MM.1S (cell line): ENCODE measurements around the gene DNAJC3.

Experiments
- DNase-seq: peaks from one replicate; pipeline ENCODE4 v3.0.0-alpha.2; 2015
- H2AFZ ChIP-seq: fragments of 300-600 bp; sonication (generic); 2 replicates; pipeline ENCODE4 v1.6.0; 2016; ENCODE audit warnings: antibody characterized with exemption, low read length
- H3F3A ChIP-seq: fragments of 300-600 bp; sonication (generic); 2 replicates; pipeline ENCODE4 v1.6.1; 2016; ENCODE audit warnings: mild to moderate bottlenecking, antibody characterized with exemption, low read length, moderate library complexity, mixed read lengths; ENCODE audit not compliant: insufficient read depth
- H3K27ac ChIP-seq: fragments of 300-600 bp; sonication (generic); 2 replicates; pipeline ENCODE4 v1.5.1; 2016; ENCODE audit warnings: mild to moderate bottlenecking, low read length
- H3K27me3 ChIP-seq: fragments of 300-600 bp; sonication (generic); replicated peaks from 2 replicates; pipeline ENCODE4 v1.6.0; 2016; ENCODE audit warnings: low read length; ENCODE audit not compliant: insufficient read depth
- H3K36me3 ChIP-seq: fragments of 300-600 bp; sonication (generic); replicated peaks from 2 replicates; pipeline ENCODE4 v1.6.1; 2016; ENCODE audit warnings: mild to moderate bottlenecking, low read length, mixed read lengths; ENCODE audit not compliant: insufficient read depth
- H3K4me1 ChIP-seq: fragments of 300-600 bp; sonication (generic); 2 replicates; pipeline ENCODE4 v1.6.1; 2016; ENCODE audit warnings: low read length, mixed read lengths
- H3K4me2 ChIP-seq: fragments of 300-600 bp; sonication (generic); 2 replicates; pipeline ENCODE4 v1.6.0; 2016; ENCODE audit warnings: low read depth, low read length
- H3K4me3 ChIP-seq: fragments of 300-600 bp; sonication (generic); 2 replicates; pipeline ENCODE4 v1.5.1; 2016; ENCODE audit warnings: low read length, mixed read lengths
- H3K79me2 ChIP-seq: fragments of 300-600 bp; sonication (generic); 2 replicates; pipeline ENCODE4 v1.6.1; 2016; ENCODE audit warnings: mixed run types, low read length, mixed read lengths
- H3K9ac ChIP-seq: fragments of 300-600 bp; sonication (generic); 2 replicates; pipeline ENCODE4 v1.6.1; 2016; ENCODE audit warnings: low read length, mixed read lengths
- H3K9me2 ChIP-seq: fragments of 300-600 bp; sonication (generic); replicated peaks from 2 replicates; pipeline ENCODE4 v1.6.1; 2016; ENCODE audit warnings: mild to moderate bottlenecking, low read length, mixed read lengths; ENCODE audit not compliant: insufficient read depth
- H3K9me3 ChIP-seq: fragments of 300-600 bp; sonication (generic); replicated peaks from 2 replicates; pipeline ENCODE4 v1.6.1; 2016; ENCODE audit warnings: mild to moderate bottlenecking, low read length, mixed read lengths; ENCODE audit not compliant: insufficient read depth
- H4K20me1 ChIP-seq: fragments of 300-600 bp; sonication (generic); 2 replicates; pipeline ENCODE4 v1.6.1; 2016; ENCODE audit warnings: mild to moderate bottlenecking, low read length, moderate library complexity, mixed read lengths; ENCODE audit not compliant: insufficient read depth
- EZH2 ChIP-seq: fragments of 300-600 bp; sonication (generic); optimal IDR thresholded peaks from 2 replicates; pipeline ENCODE3; 2017; ENCODE audit warnings: low read depth, mild to moderate bottlenecking, antibody characterized with exemption, low read length, mixed read lengths
- EZH2phosphoT487 ChIP-seq: fragments of 300-600 bp; sonication (generic); IDR thresholded peaks from 2 replicates; pipeline ENCODE4 v1.6.1; 2018; ENCODE audit warnings: antibody characterized with exemption, low read length
- TF ChIP-seq, protein P1 (sequence below): fragments of 300-600 bp; sonication (generic); IDR thresholded peaks from 2 replicates; pipeline ENCODE4 v1.5.1; 2016; ENCODE audit warnings: antibody characterized with exemption, low read length, mixed read lengths

The DNAJC3 gene

DNA sequence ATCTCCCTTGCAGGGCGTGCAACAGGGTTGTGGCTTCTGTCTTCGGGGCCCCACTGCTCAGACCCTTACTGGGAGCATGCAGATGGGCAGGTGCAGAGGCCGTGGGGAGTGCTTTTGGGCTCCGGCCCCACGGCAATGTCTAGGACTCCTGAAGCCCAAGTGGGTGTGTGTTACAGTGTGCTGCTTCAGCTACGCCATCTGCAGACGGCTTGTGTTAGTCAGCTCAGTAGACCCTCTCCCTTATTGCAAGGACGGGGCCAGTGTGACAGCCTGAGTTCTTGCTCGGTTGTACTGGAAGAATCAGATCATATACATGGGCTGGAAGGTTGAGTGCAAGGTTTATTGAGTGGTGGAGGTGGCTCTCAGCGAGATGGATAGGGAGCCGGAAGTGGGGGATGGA is 39.3 kb downstream of the DNAJC3 start:
- peaks cover 5% of the 10 kb centered on the region; the same call in 1 of the 2 replicates for H4K20me1 ChIP-seq
- H3K4me3 ChIP-seq, result no peak overlapping the region
- no peak overlapping the region for H3K9ac ChIP-seq
- no peaks in the 10 kb centered on the region for H3K9me3 ChIP-seq
- no peak overlapping the region for H2AFZ ChIP-seq
- H3K79me2 ChIP-seq, result peaks cover 70% of the 10 kb centered on the region
- no peaks in the 10 kb centered on the region for H3K27me3 ChIP-seq
- H3K27ac ChIP-seq, result no peak overlapping the region
- H3K36me3 ChIP-seq, result peaks cover 3% of the 10 kb centered on the region; the same call in 1 of the 2 replicates
- H3K9me2 ChIP-seq, result no peaks in the 10 kb centered on the region
- no peak for DNase-seq
- H3K4me2 ChIP-seq, result no peak overlapping the region
- H3F3A ChIP-seq, result no peaks in the 10 kb centered on the region
- no peaks in the 10 kb centered on the region for H3K4me1 ChIP-seq
- TF ChIP-seq, protein P1, sequence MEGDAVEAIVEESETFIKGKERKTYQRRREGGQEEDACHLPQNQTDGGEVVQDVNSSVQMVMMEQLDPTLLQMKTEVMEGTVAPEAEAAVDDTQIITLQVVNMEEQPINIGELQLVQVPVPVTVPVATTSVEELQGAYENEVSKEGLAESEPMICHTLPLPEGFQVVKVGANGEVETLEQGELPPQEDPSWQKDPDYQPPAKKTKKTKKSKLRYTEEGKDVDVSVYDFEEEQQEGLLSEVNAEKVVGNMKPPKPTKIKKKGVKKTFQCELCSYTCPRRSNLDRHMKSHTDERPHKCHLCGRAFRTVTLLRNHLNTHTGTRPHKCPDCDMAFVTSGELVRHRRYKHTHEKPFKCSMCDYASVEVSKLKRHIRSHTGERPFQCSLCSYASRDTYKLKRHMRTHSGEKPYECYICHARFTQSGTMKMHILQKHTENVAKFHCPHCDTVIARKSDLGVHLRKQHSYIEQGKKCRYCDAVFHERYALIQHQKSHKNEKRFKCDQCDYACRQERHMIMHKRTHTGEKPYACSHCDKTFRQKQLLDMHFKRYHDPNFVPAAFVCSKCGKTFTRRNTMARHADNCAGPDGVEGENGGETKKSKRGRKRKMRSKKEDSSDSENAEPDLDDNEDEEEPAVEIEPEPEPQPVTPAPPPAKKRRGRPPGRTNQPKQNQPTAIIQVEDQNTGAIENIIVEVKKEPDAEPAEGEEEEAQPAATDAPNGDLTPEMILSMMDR, result no peak
- TF ChIP-seq EZH2 (no peak), EZH2phosphoT487 (no peak)

DNA sequence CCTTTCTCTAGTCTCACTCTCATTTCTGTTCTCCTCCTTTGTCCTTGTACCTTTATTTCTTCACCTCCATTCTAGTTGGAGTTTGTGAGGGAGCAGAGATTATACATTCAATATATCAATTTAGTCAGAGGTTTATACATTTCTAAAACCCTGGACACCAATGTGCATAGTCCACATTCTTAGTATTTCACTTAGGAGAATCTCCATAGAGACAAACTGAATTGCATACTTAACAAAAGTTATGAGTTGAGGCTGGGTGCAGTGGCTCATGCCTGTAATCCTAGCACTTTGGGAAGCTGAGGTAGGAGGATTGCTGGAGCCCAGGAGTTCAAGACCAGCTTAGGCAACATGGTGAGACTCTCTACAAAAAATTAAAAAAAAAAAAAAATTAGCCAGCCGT is 45.3 kb downstream of the DNAJC3 start:
- DNase-seq, result no peak
- H3K9me2 ChIP-seq, result no peaks in the 10 kb centered on the region
- H3K9me3 ChIP-seq, result no peaks in the 10 kb centered on the region
- no peak overlapping the region for H3K27ac ChIP-seq
- no peak overlapping the region for H3K4me3 ChIP-seq
- no peak overlapping the region for H3K9ac ChIP-seq
- no peaks in the 10 kb centered on the region for H4K20me1 ChIP-seq
- H3K36me3 ChIP-seq, result peaks cover 2% of the 10 kb centered on the region; the same call in 1 of the 2 replicates
- no peak for TF ChIP-seq EZH2
- TF ChIP-seq, protein P1, result no peak
- TF ChIP-seq EZH2phosphoT487, result no peak
- no peaks in the 10 kb centered on the region for H3K27me3 ChIP-seq
- H3K4me1 ChIP-seq, result no peaks in the 10 kb centered on the region
- H3K79me2 ChIP-seq, result peaks cover 63% of the 10 kb centered on the region
- no peak overlapping the region for H2AFZ ChIP-seq
- H3F3A ChIP-seq, result no peaks in the 10 kb centered on the region
- H3K4me2 ChIP-seq, result no peak overlapping the region

DNA sequence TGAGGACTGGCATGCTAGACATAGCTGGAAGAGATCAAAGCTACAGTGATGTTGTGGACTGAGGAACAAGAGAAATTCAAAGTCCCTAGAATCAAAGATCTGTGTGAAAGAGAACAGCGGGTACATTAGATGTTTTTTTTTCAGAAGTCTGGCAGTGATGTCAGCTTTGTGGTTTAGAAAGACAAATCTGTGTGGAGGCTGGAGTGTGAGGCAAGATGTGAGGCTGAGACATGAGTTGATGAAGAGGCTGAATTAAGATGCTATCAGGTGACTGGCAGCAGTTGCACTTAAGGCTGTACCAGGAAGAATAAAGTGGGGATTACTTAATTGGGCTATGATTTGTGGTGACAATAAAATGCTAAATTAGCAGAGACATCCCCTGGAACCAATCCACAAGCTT is 46.5 kb downstream of the DNAJC3 start:
- Histone ChIP-seq H2AFZ (no peak overlapping the region), H3K36me3 (peaks cover 2% of the 10 kb centered on the region; the same call in 1 of the 2 replicates), H3K27me3 (no peaks in the 10 kb centered on the region), H3F3A (no peaks in the 10 kb centered on the region), H3K4me2 (no peak overlapping the region), H3K79me2 (peaks cover 55% of the 10 kb centered on the region), H3K4me3 (no peak overlapping the region), H4K20me1 (no peaks in the 10 kb centered on the region), H3K9me3 (no peaks in the 10 kb centered on the region), H3K27ac (no peak overlapping the region), H3K9me2 (no peaks in the 10 kb centered on the region), H3K9ac (no peak overlapping the region), H3K4me1 (no peaks in the 10 kb centered on the region)
- TF ChIP-seq, protein P1, result no peak
- TF ChIP-seq EZH2phosphoT487, result no peak
- TF ChIP-seq EZH2, result no peak
- DNase-seq, result no peak
